Esophagus squamous epithelium (tissue), 4 donors: ENCODE data around the gene ZNF143.

ENCODE experiments used
- POLR2A ChIP-seq, 4 donors: fragments of 450-650 bp; IDR thresholded peaks; one replicate each; pipeline ENCODE4 v1.6.1; 2017; ENCODE audit warnings: antibody characterized with exemption in 4 of 4, mild to moderate bottlenecking in 4 of 4, moderate library complexity in 3 of 4
- TF ChIP-seq, protein P1 (sequence below), 6 experiments: fragments of 450-650 bp in 4 of 6; fragments of 200-600 bp in 2 of 6; sonication (generic) in 2 of 6; IDR thresholded peaks; one replicate each; pipeline ENCODE4 v1.5.1; 2016 to 2019; ENCODE audit warnings: antibody characterized with exemption in 6 of 6, mild to moderate bottlenecking in 4 of 6, moderate library complexity in 4 of 6

DNA sequence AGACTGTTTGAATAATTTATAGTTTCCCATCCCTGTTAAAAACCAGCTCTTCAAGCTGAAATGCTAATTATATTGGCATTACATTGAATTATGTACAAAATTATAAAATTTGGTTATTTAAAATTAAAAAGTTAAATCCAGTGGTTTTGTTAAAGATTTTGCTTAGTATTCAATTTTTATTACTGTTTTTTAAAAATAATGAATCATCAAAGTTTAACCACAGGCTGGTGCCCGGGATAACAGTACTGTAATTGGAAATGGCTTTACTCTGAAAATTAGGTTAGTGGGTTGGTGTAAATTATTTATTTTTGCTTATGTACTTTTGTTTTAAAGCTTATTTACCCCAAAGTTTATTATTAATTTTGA lies 67.3 kb downstream of the ZNF143 start:
- TF ChIP-seq POLR2A (IDR thresholded peaks at IDR 0.05), result no peak
- TF ChIP-seq, protein P1, sequence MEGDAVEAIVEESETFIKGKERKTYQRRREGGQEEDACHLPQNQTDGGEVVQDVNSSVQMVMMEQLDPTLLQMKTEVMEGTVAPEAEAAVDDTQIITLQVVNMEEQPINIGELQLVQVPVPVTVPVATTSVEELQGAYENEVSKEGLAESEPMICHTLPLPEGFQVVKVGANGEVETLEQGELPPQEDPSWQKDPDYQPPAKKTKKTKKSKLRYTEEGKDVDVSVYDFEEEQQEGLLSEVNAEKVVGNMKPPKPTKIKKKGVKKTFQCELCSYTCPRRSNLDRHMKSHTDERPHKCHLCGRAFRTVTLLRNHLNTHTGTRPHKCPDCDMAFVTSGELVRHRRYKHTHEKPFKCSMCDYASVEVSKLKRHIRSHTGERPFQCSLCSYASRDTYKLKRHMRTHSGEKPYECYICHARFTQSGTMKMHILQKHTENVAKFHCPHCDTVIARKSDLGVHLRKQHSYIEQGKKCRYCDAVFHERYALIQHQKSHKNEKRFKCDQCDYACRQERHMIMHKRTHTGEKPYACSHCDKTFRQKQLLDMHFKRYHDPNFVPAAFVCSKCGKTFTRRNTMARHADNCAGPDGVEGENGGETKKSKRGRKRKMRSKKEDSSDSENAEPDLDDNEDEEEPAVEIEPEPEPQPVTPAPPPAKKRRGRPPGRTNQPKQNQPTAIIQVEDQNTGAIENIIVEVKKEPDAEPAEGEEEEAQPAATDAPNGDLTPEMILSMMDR (IDR thresholded peaks at IDR 0.05), result no peak
